ENCODE data around the gene RPP25L. TPM values are rescaled to one million over a fixed set of nuclear protein-coding genes. Genes with fewer than 3 reads are reported as not detected.

RPP25L gene
- total RNA-seq, 1 experiment from 2014 or later = 24.5 TPM

GRCh38 chr9:34637356-34638137, 25.6 kb upstream of the RPP25L start, which contains the start of gene SIGMAR1 (continued):
- no peak for TF ChIP-seq ZNF532 (CRISPR knock-in tag; IDR thresholded peaks at IDR 0.05; ENCODE audit: borderline replicate concordance)
- TF ChIP-seq JAZF1 (CRISPR knock-in tag; IDR thresholded peaks at IDR 0.05) = no peak
- no peak for TF ChIP-seq E2F4 (CRISPR knock-in tag; IDR thresholded peaks at IDR 0.05; ENCODE audit: borderline replicate concordance, low read depth)
- TF ChIP-seq FOXJ3 (CRISPR knock-in tag; IDR thresholded peaks at IDR 0.05; ENCODE audit: borderline replicate concordance) = no peak
- peak; percentile 61; the same call in 1 of the 2 replicates for TF ChIP-seq NFE2L1 (CRISPR knock-in tag; IDR thresholded peaks at IDR 0.05)
- TF ChIP-seq ATF6 (CRISPR knock-in tag; IDR thresholded peaks at IDR 0.05) = no peak
- no peak for TF ChIP-seq TCF7 (CRISPR knock-in tag; IDR thresholded peaks at IDR 0.05; ENCODE audit: low read depth)
- no peak for TF ChIP-seq ZNF671 (CRISPR knock-in tag; IDR thresholded peaks at IDR 0.05)
- TF ChIP-seq CBFB (CRISPR knock-in tag; IDR thresholded peaks at IDR 0.05; ENCODE audit: low read depth) = peak; percentile 75; the same call in 1 of the 2 replicates
- peak; percentile 74; the same call in 1 of the 2 replicates for TF ChIP-seq NR1H2 (CRISPR knock-in tag; IDR thresholded peaks at IDR 0.05)
- peak; percentile 84; the same call in 1 of the 2 replicates for TF ChIP-seq CREM (CRISPR knock-in tag; IDR thresholded peaks at IDR 0.05)
- peak; percentile 59 for TF ChIP-seq ZBTB21 (CRISPR knock-in tag; IDR thresholded peaks at IDR 0.05; ENCODE audit: borderline replicate concordance)
- TF ChIP-seq CTCF (IDR thresholded peaks at IDR 0.05) = no peak
- no peak for TF ChIP-seq ZNF425 (CRISPR knock-in tag; conservative IDR thresholded peaks at IDR 0.05)
- TF ChIP-seq ZNF281 (CRISPR knock-in tag; IDR thresholded peaks at IDR 0.05) = 0 out of 2 replicates have a peak, but pooled peaks have one; percentile 15
- TF ChIP-seq ZNF219 (CRISPR knock-in tag; IDR thresholded peaks at IDR 0.05; ENCODE audit: borderline replicate concordance) = no peak
- no peak for TF ChIP-seq ZSCAN18 (CRISPR knock-in tag; IDR thresholded peaks at IDR 0.05)
- TF ChIP-seq ZNF396 (CRISPR knock-in tag; IDR thresholded peaks at IDR 0.05; ENCODE audit: borderline replicate concordance) = no peak
- peak; percentile 78 for TF ChIP-seq USF1 (CRISPR knock-in tag; IDR thresholded peaks at IDR 0.05)
- peak; percentile 49; the same call in 1 of the 2 replicates for TF ChIP-seq ZNF263 (CRISPR knock-in tag; IDR thresholded peaks at IDR 0.05; ENCODE audit: low read depth)
- no peak for TF ChIP-seq MXD4 (CRISPR knock-in tag; IDR thresholded peaks at IDR 0.05; ENCODE audit: borderline replicate concordance)
